LoVo (cell line): Measurements from ENCODE around the gene PCCA.
"Not testable (repeated sequence)": the region's sequence is repeated elsewhere in the genome, so short reads cannot be mapped to it uniquely, and the experiment has no call there.

Experiments
- DNase-seq: peaks from one replicate; pipeline ENCODE4 v3.0.0-alpha.2; 2016; ENCODE audit warnings: low spot score

Gene PCCA

DNA sequence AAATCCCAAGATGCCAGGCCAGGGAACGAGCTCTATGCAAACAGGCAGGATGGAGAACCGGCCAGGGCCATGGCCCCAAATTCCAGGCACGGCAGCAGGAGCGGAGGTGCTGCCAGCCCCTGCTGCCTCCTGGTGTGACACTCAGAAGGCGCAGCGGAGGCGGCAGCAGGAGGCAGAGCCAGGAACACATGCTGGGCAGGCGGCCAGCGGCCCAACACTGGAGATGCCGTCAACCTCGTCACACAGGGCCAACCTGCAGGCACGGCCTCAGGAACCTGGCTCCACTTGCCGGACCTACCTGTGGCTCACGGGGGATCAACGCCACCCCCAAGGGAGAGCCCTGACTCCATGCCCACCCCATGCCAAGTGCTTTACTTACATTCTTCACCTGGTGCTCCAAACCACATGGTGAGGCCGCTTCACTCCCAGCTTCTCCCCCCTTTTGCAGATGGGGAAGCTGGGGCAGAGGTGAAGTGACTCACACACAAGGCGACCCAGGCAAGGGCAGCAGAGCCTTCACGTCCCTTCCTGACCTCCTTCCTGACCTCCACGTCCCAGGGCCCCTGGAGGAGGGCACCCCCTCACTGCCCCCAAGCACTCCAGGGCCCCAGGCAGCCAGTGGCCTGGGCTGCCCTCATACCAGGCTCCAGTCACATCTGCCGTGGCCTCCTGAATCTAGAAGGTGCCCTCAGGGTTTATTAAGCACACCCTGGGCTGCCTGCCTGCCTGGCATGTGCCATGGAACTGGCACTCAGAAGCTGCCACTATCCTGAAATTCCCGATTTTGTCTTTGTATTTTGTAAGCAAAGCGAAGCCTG, 456.2 kb downstream of the PCCA start:
- no peak for DNase-seq

DNA sequence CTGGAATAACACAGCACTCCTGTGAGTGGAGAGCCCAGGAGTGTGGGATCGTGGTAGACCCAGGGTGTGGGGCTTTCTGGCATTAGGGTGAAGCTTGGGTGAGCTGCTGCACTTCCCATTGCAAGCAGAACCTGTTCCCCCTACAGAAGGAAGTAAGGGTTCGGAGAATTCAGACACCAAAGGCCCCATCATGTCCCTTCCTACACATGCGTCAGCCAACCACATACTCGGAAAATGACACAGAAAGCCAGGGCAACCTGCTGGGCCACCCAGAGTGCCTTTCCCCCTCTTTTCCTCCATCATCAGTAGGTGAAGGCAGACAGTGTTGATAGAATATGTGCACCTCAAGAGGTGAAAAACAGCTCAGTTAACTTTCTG, 456.8 kb downstream of the PCCA start:
- no peak for DNase-seq

GRCh38 chr13:100546713-100547405, 458.0 kb downstream of the PCCA start:
- DNase-seq = no peak

GRCh38 chr13:100547791-100548201, 458.9 kb downstream of the PCCA start:
- DNase-seq = no peak

DNA sequence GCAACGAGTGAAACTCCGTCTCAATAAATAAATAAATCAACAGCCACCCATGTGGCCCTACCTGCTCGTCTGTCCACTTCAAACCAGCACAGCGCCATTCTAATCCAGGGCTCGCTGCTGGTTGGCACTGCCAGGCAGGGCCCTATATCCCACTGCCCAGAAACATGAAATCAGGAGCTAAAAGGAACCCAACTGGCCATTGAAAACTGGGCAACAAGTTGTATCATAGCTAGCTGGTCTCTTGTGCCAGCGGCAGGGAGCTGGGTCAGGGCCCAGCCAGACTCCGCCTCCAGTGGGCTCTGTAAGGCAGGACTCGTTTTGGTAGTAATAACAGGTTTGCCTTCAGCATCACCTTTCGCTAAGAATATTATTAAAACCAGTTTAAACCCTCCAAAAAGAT, 460.4 kb downstream of the PCCA start:
- DNase-seq = no peak

GRCh38 chr13:100552755-100553154, 463.9 kb downstream of the PCCA start:
- DNase-seq = no peak

DNA sequence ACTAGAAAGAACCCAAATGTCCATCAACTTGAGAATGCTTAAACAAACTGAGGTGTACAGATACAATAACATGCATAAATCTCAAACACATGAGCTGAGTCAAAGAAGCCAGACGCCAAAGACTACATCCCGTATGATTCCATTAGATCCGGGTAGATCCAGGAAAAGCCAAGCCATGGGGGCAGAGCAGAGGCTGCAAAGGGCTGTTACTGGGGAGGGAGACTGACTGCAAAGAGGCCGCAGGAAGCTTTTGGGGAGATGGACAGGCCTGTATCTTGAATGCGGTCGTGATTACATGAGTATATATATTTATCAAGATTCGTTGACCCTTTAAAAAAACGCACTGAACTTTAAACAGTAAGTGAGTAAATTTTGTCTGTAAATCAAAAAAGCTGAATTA, 471.0 kb downstream of the PCCA start:
- no peak for DNase-seq

DNA sequence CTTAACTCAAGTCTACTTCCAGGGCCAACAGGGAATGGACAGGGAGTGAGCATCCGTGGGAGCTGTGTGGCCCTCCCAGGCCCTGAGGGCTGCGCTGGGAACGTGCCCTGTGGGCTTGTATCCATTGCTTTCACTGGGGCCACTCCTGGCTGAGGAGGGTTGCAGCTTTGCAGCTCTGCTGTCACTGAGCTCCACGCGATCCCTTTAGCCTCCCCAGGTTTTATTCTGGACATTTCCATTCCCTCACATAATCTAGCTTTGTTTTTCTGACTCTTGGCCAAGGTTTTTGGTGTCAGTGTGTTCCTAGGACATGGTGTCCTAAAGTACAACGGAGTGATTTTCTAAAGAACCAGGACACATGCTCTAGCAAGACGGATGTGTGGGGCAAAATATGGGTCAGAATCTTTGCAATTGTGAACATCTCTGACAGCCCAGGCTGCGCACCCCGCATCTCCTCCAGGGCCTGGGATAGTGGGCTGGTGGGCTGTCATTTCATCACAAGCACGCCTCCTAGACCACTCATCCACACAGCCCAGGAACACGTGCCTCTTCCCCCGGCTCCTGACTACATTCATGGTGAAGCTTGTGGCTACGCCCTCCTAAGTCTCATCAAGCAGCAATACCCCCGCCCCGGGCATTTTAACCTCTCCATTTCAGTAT, 471.7 kb downstream of the PCCA start:
- no peak for DNase-seq

DNA sequence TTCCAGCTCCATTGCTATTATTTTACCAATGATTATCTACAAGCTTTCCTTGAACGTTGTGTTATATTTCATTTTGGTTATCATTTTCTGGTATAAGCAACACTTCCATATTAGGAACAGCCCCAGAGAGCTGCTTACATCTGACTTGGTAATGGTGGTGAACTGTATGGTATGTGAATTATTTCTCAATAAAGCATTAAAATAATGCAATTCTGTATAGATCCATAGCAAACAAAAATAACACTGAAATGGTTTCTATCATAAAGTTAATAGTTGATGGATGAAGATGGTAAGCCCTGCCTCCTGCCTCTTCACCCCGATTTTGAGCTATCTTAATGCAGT, 472.2 kb downstream of the PCCA start:
- DNase-seq = no peak

DNA sequence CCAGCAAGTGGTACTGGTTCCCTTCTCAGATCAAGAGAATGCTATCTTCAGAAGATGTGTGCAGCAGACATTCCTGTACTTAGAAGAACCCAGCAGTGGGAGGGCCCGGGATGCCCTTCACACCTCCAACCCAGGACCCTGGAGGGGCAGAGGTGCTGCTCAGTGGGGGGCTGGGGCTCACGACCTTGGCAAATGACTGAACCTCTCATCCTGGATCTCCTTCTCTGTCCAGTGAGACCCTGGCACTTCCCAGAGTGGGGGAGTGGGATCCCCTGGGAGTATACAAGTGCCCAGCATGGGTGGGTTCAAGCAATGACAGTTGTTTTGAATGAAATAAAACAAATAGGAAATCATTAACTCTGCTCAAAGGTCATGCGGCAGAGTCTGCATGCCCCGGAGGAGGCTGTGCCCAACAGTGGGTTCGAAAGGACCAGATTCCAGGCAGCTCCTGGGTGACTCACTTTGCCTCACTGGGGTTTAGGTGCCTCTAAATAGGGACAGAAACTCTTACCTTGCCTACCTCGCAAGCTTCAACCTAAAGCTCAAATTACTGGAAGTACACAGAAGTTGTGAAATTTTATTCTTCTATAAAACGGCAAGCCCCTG, 472.8 kb downstream of the PCCA start:
- DNase-seq = no peak

GRCh38 chr13:100563779-100564178, 474.9 kb downstream of the PCCA start:
- DNase-seq = no peak

- no peak for DNase-seq
These were observed 475.7 kb downstream of the PCCA start for GRCh38 chr13:100564444-100565223.

DNA sequence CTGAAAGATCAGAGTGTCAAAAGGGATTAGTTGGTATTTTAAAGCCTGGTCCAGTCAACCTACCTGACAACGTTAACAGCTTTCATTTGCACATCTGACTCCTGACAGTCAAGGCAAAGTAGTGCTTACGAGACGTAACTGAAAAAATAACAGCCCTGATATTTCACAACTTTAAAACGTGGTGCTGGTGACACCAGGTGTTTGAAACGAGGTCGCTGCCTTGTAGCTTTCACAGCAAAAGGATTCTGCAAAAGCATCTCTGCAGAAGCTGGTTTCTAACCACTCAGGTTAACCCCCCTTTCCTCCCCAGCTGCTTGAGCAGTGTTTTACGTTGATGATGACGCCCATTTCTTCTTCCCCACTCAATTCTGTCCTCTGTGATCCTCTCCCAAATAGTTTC, 476.4 kb downstream of the PCCA start:
- DNase-seq = no peak

DNA sequence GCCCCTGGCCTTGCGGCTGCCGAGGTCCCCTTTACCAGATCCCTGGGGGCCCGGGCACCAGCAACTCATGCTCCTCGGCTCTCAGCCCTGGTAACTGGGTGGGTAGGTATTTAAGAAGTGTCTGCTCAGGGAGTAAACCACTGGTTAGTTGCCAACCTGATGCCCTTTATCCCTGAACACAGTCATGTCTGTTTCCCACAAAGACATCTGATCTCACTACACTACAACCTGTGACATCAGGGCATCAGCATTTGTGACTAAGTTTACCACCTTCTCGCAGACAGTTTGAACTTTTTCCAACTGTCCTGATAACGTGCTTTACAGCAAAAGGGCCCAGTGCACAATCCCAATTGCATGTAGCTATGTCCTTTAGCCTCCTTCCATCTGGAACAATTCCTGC, 477.6 kb downstream of the PCCA start:
- peak; percentile 58 for DNase-seq

GRCh38 chr13:100573121-100573520, 484.2 kb downstream of the PCCA start:
- peak; percentile 67 for DNase-seq

DNA sequence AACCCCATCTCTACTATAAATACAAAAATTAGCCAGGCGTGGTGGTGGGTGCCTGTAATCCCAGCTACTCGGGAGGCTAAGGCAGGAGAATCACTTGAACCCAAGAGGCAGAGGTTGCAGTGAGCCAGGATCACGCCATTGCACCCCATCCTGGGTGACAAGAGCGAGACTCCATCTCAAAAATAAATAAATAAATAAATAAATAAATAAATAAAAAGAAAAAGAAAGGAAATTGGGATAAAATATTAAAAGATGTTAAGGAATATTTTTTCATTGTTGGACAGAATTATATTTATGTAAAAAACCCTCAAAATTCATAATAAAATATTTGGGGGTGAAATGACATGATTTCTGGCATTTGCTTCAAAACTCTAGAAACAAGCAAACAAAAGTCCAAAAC, 488.3 kb downstream of the PCCA start:
- DNase-seq = not testable (repeated sequence)
